Activated T-helper 1 cell treated with Interleukin-2 at 50 U/mL for 16 hours (primary cell): ENCODE data around the gene TMEM132A.

Experiments
- DNase-seq: peaks from one replicate; pipeline ENCODE4 v3.0.0-alpha.2; 2020; ENCODE audit warnings: low read depth

Gene TMEM132A

DNA sequence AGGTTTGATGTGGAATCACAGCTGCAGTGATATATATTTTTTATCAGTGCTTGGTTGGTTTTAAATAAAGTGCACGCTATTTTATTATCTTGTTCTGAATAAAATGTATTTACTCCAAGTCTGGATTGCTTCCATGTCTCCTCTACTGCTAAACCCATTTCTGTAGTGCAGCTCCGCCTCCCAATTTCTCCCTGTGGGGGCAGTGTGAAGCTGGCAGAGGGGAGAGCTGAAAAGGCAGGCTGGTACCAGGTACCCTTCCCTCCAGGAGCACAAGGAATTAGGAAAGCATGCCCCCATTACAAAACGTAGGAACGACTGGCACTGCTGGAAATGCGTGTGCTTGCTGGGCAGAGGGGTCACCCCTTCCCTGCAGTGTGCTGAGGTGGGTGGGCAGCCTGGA, 934 bp upstream of the TMEM132A start:
- no peak for DNase-seq

GRCh38 chr11:60923800-60924109, 505 bp upstream of the TMEM132A start:
- DNase-seq, result no peak

DNA sequence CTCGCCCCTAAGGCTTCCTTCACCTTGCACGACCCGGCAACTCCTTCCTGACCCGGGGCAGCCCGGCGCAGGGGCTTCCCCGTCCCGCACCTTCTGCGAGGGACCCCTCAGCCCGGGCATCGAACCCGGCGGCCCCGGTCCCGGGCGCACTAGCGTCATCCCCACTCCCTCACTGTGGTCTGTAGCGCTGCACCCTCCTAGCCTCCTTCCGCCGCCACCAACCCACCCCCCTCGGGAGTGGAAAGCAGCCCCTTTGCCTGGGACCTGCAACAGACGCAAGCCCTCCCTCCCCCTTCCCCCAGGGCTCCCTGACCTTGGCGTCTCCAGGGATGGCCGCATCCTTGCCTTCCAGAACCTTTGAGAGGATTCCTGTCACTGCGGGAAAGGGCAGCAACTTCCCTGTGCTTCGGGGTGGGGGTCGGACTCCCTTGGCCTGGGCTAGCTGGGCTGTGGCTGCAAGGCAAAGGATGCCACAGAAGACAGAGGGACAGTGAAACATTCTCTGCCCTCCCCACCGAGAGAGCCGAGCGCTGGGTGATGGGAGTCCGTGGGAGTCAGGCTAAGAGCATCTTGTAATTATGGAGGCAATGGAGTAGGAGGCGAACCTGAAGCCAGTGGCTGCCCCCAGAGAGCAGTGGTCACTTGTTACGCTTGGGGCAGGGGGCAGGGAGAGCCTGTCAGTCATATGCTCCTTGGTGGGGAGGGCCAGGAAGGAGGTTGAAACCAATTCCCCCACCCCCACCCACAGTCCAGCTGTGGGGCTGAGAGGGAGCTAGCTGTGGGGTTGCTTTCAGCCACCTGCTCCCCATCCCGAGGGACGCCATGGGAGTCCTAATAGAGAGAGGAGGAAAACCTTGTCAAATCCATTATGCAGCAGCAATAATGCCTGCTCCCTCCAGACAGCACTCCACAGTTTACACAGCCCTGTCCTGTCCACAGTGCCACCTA, 920 bp downstream of the TMEM132A start:
- no peak for DNase-seq

DNA sequence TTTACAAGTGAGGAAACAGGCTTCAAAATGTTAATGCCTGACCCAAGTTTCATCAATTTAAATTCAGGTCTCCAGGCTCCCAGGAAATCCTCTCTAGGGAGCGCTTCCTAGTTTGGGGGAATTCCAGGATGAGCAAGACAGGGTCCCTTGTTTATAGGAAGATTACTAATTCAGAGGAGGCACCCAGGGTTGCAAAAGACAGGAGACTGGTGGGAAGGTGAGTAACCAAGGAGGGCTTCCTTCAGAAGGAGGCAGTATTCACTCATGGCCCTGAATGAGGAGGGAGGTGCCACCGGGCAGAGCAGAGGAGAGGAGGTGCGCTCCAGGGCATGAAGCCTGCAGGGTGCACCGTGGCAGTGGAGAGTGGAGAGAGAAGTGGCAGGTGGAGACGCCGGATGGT, 1.6 kb downstream of the TMEM132A start:
- DNase-seq, result no peak

GRCh38 chr11:60926500-60926899, 2.2 kb downstream of the TMEM132A start:
- DNase-seq, result no peak

- DNase-seq, result no peak
Observed at GRCh38 chr11:60927061-60927592, 2.9 kb downstream of the TMEM132A start.

DNA sequence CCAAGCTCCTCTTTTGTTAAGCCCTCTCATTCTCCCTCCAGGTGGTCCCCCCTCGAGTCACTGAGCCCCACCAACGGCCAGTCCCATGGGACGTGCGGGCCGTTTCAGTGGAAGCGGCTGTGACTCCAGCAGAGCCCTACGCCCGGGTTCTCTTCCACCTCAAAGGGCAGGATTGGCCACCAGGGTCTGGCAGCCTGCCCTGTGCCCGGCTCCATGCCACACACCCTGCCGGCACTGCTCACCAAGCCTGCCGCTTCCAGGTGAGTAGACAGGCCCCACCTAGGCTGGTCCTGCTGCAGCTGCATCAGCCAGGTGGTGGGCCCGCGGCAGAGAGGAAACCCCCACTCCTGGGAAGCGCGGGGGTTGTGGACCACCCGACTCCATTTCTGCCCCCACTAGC, 3.3 kb downstream of the TMEM132A start:
- DNase-seq, result no peak

DNA sequence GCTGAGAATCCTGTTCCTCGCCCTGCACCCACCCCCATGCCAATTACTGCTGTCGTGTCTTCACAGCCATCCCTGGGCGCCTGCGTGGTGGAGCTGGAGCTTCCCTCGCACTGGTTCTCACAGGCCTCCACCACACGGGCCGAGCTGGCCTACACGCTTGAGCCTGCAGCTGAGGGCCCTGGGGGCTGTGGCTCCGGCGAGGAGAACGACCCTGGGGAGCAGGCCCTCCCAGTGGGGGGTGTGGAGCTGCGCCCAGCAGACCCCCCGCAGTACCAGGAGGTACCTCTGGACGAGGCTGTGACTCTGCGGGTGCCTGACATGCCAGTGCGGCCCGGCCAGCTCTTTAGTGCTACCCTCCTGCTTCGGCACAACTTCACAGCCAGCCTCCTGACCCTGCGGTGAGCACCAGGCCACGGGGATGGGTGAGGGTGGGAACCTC, 4.3 kb downstream of the TMEM132A start:
- no peak for DNase-seq

GRCh38 chr11:60929764-60930163, 5.5 kb downstream of the TMEM132A start:
- no peak for DNase-seq

GRCh38 chr11:60930394-60930793, 6.1 kb downstream of the TMEM132A start:
- no peak for DNase-seq

GRCh38 chr11:60931917-60932316, 7.7 kb downstream of the TMEM132A start:
- DNase-seq, result no peak

- no peak for DNase-seq
Observed at GRCh38 chr11:60932605-60933356, 8.5 kb downstream of the TMEM132A start.

- DNase-seq, result no peak
Observed at GRCh38 chr11:60933416-60934123, 9.3 kb downstream of the TMEM132A start.

- no peak for DNase-seq
Observed at GRCh38 chr11:60934124-60934789, 10.0 kb downstream of the TMEM132A start.

GRCh38 chr11:60934790-60935605, 10.7 kb downstream of the TMEM132A start:
- DNase-seq, result no peak

- no peak for DNase-seq
Observed at GRCh38 chr11:60935676-60936442, 11.6 kb downstream of the TMEM132A start.

DNA sequence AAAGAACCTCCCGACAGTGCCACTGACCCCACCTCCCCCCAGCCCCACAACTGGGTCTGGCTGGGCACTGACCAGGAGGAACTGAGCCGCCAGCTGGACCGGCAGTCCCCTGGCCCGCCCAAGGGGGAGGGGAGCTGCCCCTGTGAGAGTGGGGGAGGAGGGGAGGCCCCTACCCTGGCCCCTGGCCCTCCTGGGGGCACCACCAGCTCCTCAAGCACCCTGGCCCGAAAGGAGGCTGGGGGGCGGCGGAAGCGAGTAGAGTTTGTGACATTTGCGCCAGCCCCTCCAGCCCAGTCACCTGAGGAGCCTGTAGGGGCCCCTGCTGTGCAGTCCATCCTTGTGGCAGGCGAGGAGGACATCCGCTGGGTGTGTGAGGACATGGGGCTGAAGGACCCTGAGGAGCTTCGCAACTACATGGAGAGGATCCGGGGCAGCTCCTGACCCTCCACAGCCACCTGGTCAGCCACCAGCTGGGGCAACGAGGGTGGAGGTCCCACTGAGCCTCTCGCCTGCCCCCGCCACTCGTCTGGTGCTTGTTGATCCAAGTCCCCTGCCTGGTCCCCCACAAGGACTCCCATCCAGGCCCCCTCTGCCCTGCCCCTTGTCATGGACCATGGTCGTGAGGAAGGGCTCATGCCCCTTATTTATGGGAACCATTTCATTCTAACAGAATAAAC, 12.3 kb downstream of the TMEM132A start:
- no peak for DNase-seq

DNA sequence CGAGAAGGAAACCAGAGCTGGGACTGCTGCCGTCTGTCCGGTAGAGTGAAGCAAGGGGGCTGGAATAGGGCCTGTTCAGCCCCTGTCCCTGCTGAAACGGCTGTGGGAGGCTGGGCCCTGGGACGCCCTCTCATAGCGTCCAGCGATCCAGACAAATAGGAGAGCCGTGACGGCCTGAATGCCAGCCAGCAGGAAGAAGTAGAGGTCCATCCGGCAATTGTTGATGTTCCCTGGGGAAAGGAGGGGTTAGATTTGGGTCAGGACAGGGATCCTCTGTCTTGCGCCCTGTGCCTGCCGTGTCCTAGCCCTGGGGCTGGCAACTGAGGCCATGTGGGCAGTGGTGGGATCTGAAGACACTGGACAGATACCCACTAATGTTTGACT, 12.9 kb downstream of the TMEM132A start:
- DNase-seq, result no peak

DNA sequence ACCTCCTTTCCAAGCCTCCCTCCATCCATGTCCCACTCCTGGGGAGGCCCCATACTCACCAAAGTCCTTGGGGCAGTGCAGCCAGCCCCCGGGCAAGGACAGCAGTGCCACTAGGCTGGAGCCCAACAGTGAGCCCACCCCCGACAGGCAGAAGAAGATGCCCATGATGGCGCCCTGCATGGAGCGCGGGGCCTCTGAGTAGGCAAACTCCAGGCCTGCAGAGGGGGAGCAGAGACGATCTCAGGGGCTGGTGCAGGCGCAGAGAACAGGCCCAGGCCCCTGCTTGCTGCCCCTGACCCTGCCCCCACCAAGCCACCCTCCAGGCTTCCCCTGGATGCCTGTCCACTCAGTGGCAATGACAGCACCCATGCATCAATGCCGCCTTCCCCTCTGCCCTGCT, 13.6 kb downstream of the TMEM132A start:
- DNase-seq, result no peak

DNA sequence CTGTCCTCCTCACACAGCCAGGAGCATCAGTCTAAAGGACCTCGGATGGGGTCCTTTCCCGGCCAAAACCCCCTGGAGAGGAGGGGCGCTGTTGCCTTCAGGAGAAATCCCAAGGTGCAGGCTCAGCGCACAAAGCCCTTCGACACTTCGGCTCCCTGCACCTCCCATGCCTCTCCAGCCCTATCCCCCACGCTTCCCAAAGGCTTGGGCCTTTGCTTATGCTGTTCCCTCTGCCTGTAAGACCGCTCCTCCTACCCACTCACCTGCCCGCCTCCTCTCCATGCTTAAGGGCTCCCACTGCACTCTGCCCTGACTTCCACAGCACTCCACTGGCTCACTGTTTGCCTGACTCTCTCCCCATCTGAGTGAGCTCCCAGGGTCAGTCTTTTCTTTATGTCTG, 14.2 kb downstream of the TMEM132A start:
- DNase-seq, result no peak
